Liver (tissue), 9 donors: ENCODE measurements around the gene MYL6B. TPM values are rescaled to one million over a fixed set of nuclear protein-coding genes. Genes with fewer than 3 reads are reported as not detected.

Source experiments
- DNase-seq: peaks from one replicate; pipeline ENCODE4 v3.0.0-alpha.2; 2017; ENCODE audit warnings: low spot score
- H3K27ac ChIP-seq, 2 donors: one replicate each; pipeline ENCODE4 v1.7.0; 2013; ENCODE audit warnings: inconsistent platforms in 2 of 2, low read length in 2 of 2, control low read depth in 1 of 2, low read depth in 1 of 2, mild to moderate bottlenecking in 1 of 2
- H3K27me3 ChIP-seq, 4 donors: one replicate each; pipeline versions ENCODE4 v1.6.1 to v1.7.0; 2013; ENCODE audit warnings: low read length in 3 of 4, inconsistent platforms in 1 of 4, mild to moderate bottlenecking in 1 of 4, moderate library complexity in 1 of 4; ENCODE audit not compliant: control insufficient read depth in 4 of 4, insufficient read depth in 4 of 4
- H3K36me3 ChIP-seq, 4 donors: one replicate each; pipeline versions ENCODE4 v1.6.1 to v1.7.0; 2013; ENCODE audit warnings: low read length in 3 of 4, mild to moderate bottlenecking in 3 of 4, low read depth in 1 of 4, moderate library complexity in 1 of 4; ENCODE audit not compliant: control insufficient read depth in 4 of 4, insufficient read depth in 3 of 4
- H3K4me1 ChIP-seq, 4 donors: one replicate each; pipeline versions ENCODE4 v1.6.1 to v1.7.0; 2013; ENCODE audit warnings: low read length in 3 of 4, mild to moderate bottlenecking in 3 of 4, moderate library complexity in 1 of 4; ENCODE audit not compliant: control insufficient read depth in 4 of 4, insufficient read depth in 4 of 4
- H3K4me3 ChIP-seq, 3 donors: one replicate each; pipeline versions ENCODE4 v1.6.1 to v1.7.0; 2013; ENCODE audit warnings: low read length in 3 of 3, control low read depth in 1 of 3, low read depth in 1 of 3, mild to moderate bottlenecking in 1 of 3
- H3K9ac ChIP-seq, 2 donors: one replicate each; pipeline ENCODE4 v1.7.0; 2013; ENCODE audit warnings: low read length in 2 of 2, mild to moderate bottlenecking in 2 of 2, moderate library complexity in 2 of 2, control low read depth in 1 of 2, low read depth in 1 of 2
- H3K9me3 ChIP-seq, 4 donors: one replicate each; pipeline versions ENCODE4 v1.6.1 to v1.7.0; 2013; ENCODE audit warnings: low read length in 3 of 4; ENCODE audit not compliant: control insufficient read depth in 4 of 4
- EGR1 ChIP-seq, 2 donors: IDR thresholded peaks; 2 replicates each; pipeline ENCODE4 v1.6.1; 2016 to 2018; ENCODE audit warnings: antibody characterized with exemption in 2 of 2, low read depth in 2 of 2
- FOXA1 ChIP-seq: IDR thresholded peaks from 2 replicates; pipeline ENCODE4 v1.6.1; 2016; ENCODE audit warnings: antibody characterized with exemption
- FOXA2 ChIP-seq: IDR thresholded peaks from 2 replicates; pipeline ENCODE4 v1.6.1; 2016; ENCODE audit warnings: antibody characterized with exemption
- GABPA ChIP-seq, 2 donors: IDR thresholded peaks in 1 of 2; conservative IDR thresholded peaks in 1 of 2; 2 replicates each; pipeline ENCODE4 v1.6.1; 2016; ENCODE audit warnings: antibody characterized with exemption in 2 of 2, mild to moderate bottlenecking in 1 of 2, moderate library complexity in 1 of 2
- HNF4A ChIP-seq, 2 donors: conservative IDR thresholded peaks; 2 replicates each; pipeline ENCODE4 v1.6.1; 2016; ENCODE audit warnings: antibody characterized with exemption in 2 of 2, mild to moderate bottlenecking in 2 of 2
- HNF4G ChIP-seq: IDR thresholded peaks from 2 replicates; pipeline ENCODE4 v1.6.1; 2016; ENCODE audit warnings: antibody characterized with exemption
- JUND ChIP-seq, 2 donors: IDR thresholded peaks; 2 replicates each; pipeline ENCODE4 v1.6.1; 2016; ENCODE audit warnings: antibody characterized with exemption in 2 of 2
- NR2F2 ChIP-seq: IDR thresholded peaks from 2 replicates; pipeline ENCODE4 v1.6.1; 2016; ENCODE audit warnings: antibody characterized with exemption
- RXRA ChIP-seq, 2 donors: IDR thresholded peaks; 2 replicates each; pipeline ENCODE4 v1.6.1; 2017 to 2018; ENCODE audit warnings: antibody characterized with exemption in 2 of 2, mild to moderate bottlenecking in 1 of 2
- TAF1 ChIP-seq: conservative IDR thresholded peaks from 2 replicates; pipeline ENCODE4 v1.6.1; 2016; ENCODE audit warnings: antibody characterized with exemption, mild to moderate bottlenecking
- YY1 ChIP-seq: IDR thresholded peaks from 2 replicates; pipeline ENCODE4 v1.6.1; 2016; ENCODE audit warnings: antibody characterized with exemption, mild to moderate bottlenecking
- WGBS: extraction: QIAGEN DNeasy Blood & Tissue Kit; methylation state at CpG from one replicate; pipeline ENCODE4 v1.1.7; 2013; 5-methylcytosine and 5-hydroxymethylcytosine counted together
- polyA plus RNA-seq, 2 donors: library from polyadenylated mRNA; stranded (reverse) in 1 of 2; unstranded in 1 of 2; fragments of 200-250 nt in 1 of 2; fragments of >200 nt in 1 of 2; fragmentation: Nextera tagmentation in 1 of 2; extraction: Ambion mirVana in 1 of 2; gene quantifications; one replicate each; pipeline versions ENCODE4 v1.2.1 to v1.2.3, GENCODE V29; 2013 to 2015
- total RNA-seq, 2 donors: library from RNA; depleted of rRNA; stranded (reverse); fragments of >200 nt; gene quantifications; one replicate each; pipeline ENCODE4 v1.2.3, GENCODE V29; 2014
- TF ChIP-seq, protein P1 (sequence below): IDR thresholded peaks from 2 replicates; pipeline ENCODE4 v1.6.1; 2016; ENCODE audit warnings: antibody characterized with exemption
- TF ChIP-seq, protein P2 (sequence below): IDR thresholded peaks from 2 replicates; pipeline ENCODE4 v1.6.1; 2016; ENCODE audit warnings: antibody characterized with exemption
- TF ChIP-seq, protein P3 (sequence below): IDR thresholded peaks from 2 replicates; pipeline ENCODE4 v1.6.1; 2016; ENCODE audit warnings: antibody characterized with exemption, mild to moderate bottlenecking
- TF ChIP-seq, protein P4 (sequence below): IDR thresholded peaks from 2 replicates; pipeline ENCODE4 v1.6.1; 2016; ENCODE audit warnings: antibody characterized with exemption
- TF ChIP-seq, protein P5 (sequence below): fragments of 150-350 bp; IDR thresholded peaks from 2 replicates; pipeline ENCODE4 v1.5.1; 2017; ENCODE audit warnings: improper control_type of control experiment, low read depth, low read length; ENCODE audit not compliant: missing input control
- donor health status: healthy.
- donor health status: healthy.
- donor health status: healthy.
- donor health status: healthy.
- donor health status: healthy.

MYL6B gene
- total and polyA plus RNA-seq, 4 donors: 3.7 to 14.2 (median 12.6) TPM

- TF ChIP-seq FOXA1 (no peak), JUND (IDR thresholded peaks at IDR 0.05) (no peak), HNF4G (no peak), FOXA2 (no peak), RXRA (IDR thresholded peaks at IDR 0.05) (no peak), HNF4A (conservative IDR thresholded peaks at IDR 0.05) (no peak), EGR1 (IDR thresholded peaks at IDR 0.05; ENCODE audit: low read depth in 2 of 2) (no peak), NR2F2 (no peak), TAF1 (no peak), YY1 (no peak), GABPA (IDR thresholded peaks at IDR 0.05 in 1 of 2, conservative IDR thresholded peaks at IDR 0.05 in 1 of 2) (no peak)
- TF ChIP-seq, protein P1, sequence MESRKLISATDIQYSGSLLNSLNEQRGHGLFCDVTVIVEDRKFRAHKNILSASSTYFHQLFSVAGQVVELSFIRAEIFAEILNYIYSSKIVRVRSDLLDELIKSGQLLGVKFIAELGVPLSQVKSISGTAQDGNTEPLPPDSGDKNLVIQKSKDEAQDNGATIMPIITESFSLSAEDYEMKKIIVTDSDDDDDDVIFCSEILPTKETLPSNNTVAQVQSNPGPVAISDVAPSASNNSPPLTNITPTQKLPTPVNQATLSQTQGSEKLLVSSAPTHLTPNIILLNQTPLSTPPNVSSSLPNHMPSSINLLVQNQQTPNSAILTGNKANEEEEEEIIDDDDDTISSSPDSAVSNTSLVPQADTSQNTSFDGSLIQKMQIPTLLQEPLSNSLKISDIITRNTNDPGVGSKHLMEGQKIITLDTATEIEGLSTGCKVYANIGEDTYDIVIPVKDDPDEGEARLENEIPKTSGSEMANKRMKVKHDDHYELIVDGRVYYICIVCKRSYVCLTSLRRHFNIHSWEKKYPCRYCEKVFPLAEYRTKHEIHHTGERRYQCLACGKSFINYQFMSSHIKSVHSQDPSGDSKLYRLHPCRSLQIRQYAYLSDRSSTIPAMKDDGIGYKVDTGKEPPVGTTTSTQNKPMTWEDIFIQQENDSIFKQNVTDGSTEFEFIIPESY: no peak
- TF ChIP-seq, protein P2, sequence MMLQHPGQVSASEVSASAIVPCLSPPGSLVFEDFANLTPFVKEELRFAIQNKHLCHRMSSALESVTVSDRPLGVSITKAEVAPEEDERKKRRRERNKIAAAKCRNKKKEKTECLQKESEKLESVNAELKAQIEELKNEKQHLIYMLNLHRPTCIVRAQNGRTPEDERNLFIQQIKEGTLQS: no peak
- TF ChIP-seq, protein P3, sequence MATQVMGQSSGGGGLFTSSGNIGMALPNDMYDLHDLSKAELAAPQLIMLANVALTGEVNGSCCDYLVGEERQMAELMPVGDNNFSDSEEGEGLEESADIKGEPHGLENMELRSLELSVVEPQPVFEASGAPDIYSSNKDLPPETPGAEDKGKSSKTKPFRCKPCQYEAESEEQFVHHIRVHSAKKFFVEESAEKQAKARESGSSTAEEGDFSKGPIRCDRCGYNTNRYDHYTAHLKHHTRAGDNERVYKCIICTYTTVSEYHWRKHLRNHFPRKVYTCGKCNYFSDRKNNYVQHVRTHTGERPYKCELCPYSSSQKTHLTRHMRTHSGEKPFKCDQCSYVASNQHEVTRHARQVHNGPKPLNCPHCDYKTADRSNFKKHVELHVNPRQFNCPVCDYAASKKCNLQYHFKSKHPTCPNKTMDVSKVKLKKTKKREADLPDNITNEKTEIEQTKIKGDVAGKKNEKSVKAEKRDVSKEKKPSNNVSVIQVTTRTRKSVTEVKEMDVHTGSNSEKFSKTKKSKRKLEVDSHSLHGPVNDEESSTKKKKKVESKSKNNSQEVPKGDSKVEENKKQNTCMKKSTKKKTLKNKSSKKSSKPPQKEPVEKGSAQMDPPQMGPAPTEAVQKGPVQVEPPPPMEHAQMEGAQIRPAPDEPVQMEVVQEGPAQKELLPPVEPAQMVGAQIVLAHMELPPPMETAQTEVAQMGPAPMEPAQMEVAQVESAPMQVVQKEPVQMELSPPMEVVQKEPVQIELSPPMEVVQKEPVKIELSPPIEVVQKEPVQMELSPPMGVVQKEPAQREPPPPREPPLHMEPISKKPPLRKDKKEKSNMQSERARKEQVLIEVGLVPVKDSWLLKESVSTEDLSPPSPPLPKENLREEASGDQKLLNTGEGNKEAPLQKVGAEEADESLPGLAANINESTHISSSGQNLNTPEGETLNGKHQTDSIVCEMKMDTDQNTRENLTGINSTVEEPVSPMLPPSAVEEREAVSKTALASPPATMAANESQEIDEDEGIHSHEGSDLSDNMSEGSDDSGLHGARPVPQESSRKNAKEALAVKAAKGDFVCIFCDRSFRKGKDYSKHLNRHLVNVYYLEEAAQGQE: no peak
- TF ChIP-seq, protein P4, sequence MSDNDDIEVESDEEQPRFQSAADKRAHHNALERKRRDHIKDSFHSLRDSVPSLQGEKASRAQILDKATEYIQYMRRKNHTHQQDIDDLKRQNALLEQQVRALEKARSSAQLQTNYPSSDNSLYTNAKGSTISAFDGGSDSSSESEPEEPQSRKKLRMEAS: no peak
- TF ChIP-seq, protein P5, sequence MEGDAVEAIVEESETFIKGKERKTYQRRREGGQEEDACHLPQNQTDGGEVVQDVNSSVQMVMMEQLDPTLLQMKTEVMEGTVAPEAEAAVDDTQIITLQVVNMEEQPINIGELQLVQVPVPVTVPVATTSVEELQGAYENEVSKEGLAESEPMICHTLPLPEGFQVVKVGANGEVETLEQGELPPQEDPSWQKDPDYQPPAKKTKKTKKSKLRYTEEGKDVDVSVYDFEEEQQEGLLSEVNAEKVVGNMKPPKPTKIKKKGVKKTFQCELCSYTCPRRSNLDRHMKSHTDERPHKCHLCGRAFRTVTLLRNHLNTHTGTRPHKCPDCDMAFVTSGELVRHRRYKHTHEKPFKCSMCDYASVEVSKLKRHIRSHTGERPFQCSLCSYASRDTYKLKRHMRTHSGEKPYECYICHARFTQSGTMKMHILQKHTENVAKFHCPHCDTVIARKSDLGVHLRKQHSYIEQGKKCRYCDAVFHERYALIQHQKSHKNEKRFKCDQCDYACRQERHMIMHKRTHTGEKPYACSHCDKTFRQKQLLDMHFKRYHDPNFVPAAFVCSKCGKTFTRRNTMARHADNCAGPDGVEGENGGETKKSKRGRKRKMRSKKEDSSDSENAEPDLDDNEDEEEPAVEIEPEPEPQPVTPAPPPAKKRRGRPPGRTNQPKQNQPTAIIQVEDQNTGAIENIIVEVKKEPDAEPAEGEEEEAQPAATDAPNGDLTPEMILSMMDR: no peak
- peaks cover 0 to 5% (median 0%) of the 10 kb centered on the region in 4 donors for H3K4me1 ChIP-seq
- no peak for DNase-seq
These were observed 10.2 kb upstream of the MYL6B start for GRCh38 chr12:56141946-56142784.

More at GRCh38 chr12:56141946-56142784, 10.2 kb upstream of the MYL6B start:
- Histone ChIP-seq H3K27ac (no peak overlapping the region), H3K27me3 (no peaks in the 10 kb centered on the region), H3K36me3 (peaks cover 20 to 67% (median 55%) of the 10 kb centered on the region in 4 donors), H3K9me3 (no peaks in the 10 kb centered on the region), H3K9ac (no peak overlapping the region), H3K4me3 (no peak overlapping the region)
- 91% methylated on average over 19 of the region's 19 CpGs for WGBS
